HepG2 (cell line): Measurements from ENCODE around the gene CRAT. TPM values are rescaled to one million over a fixed set of nuclear protein-coding genes. Genes with fewer than 3 reads are reported as not detected.

Experiments used
- ATAC-seq: fragments of 200-7000 bp; cut with Tn5 transposase; 3 replicates; pipeline ENCODE4 v1.9.1; 2020; ENCODE audit warnings: mild to moderate bottlenecking, moderate library complexity
- BruUV-seq: library from RNA; stranded (reverse); fragments of 400-500 nt; replicated peaks from 2 replicates; lab custom pipeline; 2021; lab: Mats Ljungman, UMichigan
- CTCF ChIA-PET: fragments of 300-600 bp; formaldehyde crosslinking; extraction: SDS; loops from one replicate; lab custom pipeline; 2021; ENCODE audit warnings: low total read pairs, inconsistent platforms, low intra/inter-chr PET ratio; lab: Yijun Ruan, JAX
- POLR2A ChIA-PET: fragments of 350-600 bp; sonication (Branson Sonifier 250); formaldehyde crosslinking; loops from one replicate; lab custom pipeline; 2020; ENCODE audit warnings: antibody characterized with exemption, inconsistent platforms; lab: Yijun Ruan, JAX
- DNase-seq: peaks from one replicate; pipeline ENCODE4 v3.0.0-alpha.2; 2015; ENCODE audit warnings: low spot score
- FAIRE-seq: peaks from 3 replicates; lab custom pipeline; 2011; peaks lifted over from hg19 to GRCh38; lab: Jason Lieb, UNC
- H2AFZ ChIP-seq: one replicate; pipeline ENCODE4 v1.6.1; 2011; ENCODE audit warnings: low read length, inconsistent platforms
- H3K27ac ChIP-seq: fragments of 300-600 bp; 3 replicates; pipeline ENCODE4 v1.8.0; 2011; ENCODE audit warnings: mixed run types, mild to moderate bottlenecking, mixed read lengths, low read length, inconsistent platforms; ENCODE audit not compliant: insufficient read depth; ENCODE audit errors: extremely low read length
- H3K27me3 ChIP-seq, 2 experiments: fragments of 200-600 bp in 1 of 2; 2 replicates in 1 of 2; 3 replicates in 1 of 2; pipeline versions ENCODE4 v1.6.0 to v1.8.0; 2011; ENCODE audit warnings: low read length in 2 of 2, mild to moderate bottlenecking in 2 of 2, moderate library complexity in 2 of 2, inconsistent platforms in 1 of 2; ENCODE audit not compliant: insufficient read depth in 2 of 2, control insufficient read depth in 1 of 2
- H3K36me3 ChIP-seq, 2 experiments: fragments of 200-600 bp in 1 of 2; replicated peaks in 1 of 2; 2 replicates in 1 of 2; 3 replicates in 1 of 2; pipeline versions ENCODE4 v1.5.1 to v1.8.0; 2011; ENCODE audit warnings: low read length in 2 of 2, inconsistent platforms in 1 of 2; ENCODE audit not compliant: insufficient read depth in 2 of 2, control insufficient read depth in 1 of 2
- H3K4me1 ChIP-seq: 2 replicates; pipeline ENCODE4 v1.5.1; 2012; ENCODE audit warnings: low read length, inconsistent platforms; ENCODE audit not compliant: insufficient read depth
- H3K4me2 ChIP-seq: 2 replicates; pipeline ENCODE4 v1.6.0; 2011; ENCODE audit warnings: low read depth, low read length, inconsistent platforms
- H3K4me3 ChIP-seq, 3 experiments: fragments of 200-600 bp in 1 of 3; sonication (generic), shearing (Covaris generic) in 1 of 3; replicated peaks in 1 of 3; 2 replicates each; pipeline ENCODE4 v1.5.1; 2011 to 2016; ENCODE audit warnings: low read length in 3 of 3, inconsistent platforms in 2 of 3, low read depth in 2 of 3, mild to moderate bottlenecking in 2 of 3, control low read depth in 1 of 3, mixed read lengths in 1 of 3; ENCODE audit not compliant: insufficient read depth in 1 of 3
- H3K79me2 ChIP-seq: one replicate; pipeline ENCODE4 v1.6.1; 2011; ENCODE audit warnings: low read length, inconsistent platforms; ENCODE audit not compliant: insufficient read depth
- H3K9ac ChIP-seq: 2 replicates; pipeline ENCODE4 v1.6.0; 2011; ENCODE audit warnings: mild to moderate bottlenecking, low read depth, low read length, inconsistent platforms; ENCODE audit not compliant: insufficient read depth
- H3K9me3 ChIP-seq: 2 replicates; pipeline ENCODE4 v1.5.1; 2012; ENCODE audit warnings: mild to moderate bottlenecking, low read length
- H4K20me1 ChIP-seq: 2 replicates; pipeline ENCODE4 v1.6.0; 2011; ENCODE audit warnings: inconsistent platforms, mild to moderate bottlenecking, low read length, moderate library complexity; ENCODE audit not compliant: insufficient read depth
- AGO2 ChIP-seq: fragments of 200-400 bp; formaldehyde crosslinking; optimal IDR thresholded peaks from 2 replicates; pipeline ENCODE3; 2017; ENCODE audit warnings: mild to moderate bottlenecking, low read depth, low read length, moderate library complexity
- GABPB1 ChIP-seq: IDR thresholded peaks from 2 replicates; pipeline ENCODE4 v1.6.1; 2016; ENCODE audit warnings: mild to moderate bottlenecking, missing genetic modification reagents, moderate library complexity, missing compliant biosample characterization
- HMG20A ChIP-seq: IDR thresholded peaks from 2 replicates; pipeline ENCODE4 v1.6.1; 2016; ENCODE audit warnings: borderline replicate concordance
- JUND ChIP-seq: sonication (generic); formaldehyde crosslinking; IDR thresholded peaks from 2 replicates; pipeline ENCODE4 v1.8.0; 2022; ENCODE audit warnings: mild to moderate bottlenecking, missing genetic modification reagents
- MTF1 ChIP-seq: sonication (generic); formaldehyde crosslinking; IDR thresholded peaks from 2 replicates; pipeline ENCODE4 v1.5.0; 2020; ENCODE audit warnings: missing genetic modification reagents
- PHB2 ChIP-seq: fragments of 450-650 bp; IDR thresholded peaks from 2 replicates; pipeline ENCODE4 v1.6.1; 2018; ENCODE audit not compliant: partially characterized antibody
- STAG1 ChIP-seq: sonication (generic); formaldehyde crosslinking; IDR thresholded peaks from 2 replicates; pipeline ENCODE4 v1.4.0; 2020; ENCODE audit warnings: missing genetic modification reagents
- ZBTB21 ChIP-seq: sonication (generic); formaldehyde crosslinking; IDR thresholded peaks from 2 replicates; pipeline ENCODE4 v1.4.0; 2020; ENCODE audit warnings: missing genetic modification reagents
- ZNF605 ChIP-seq: sonication (generic); formaldehyde crosslinking; IDR thresholded peaks from 2 replicates; pipeline ENCODE4 v1.8.0; 2022; ENCODE audit warnings: mild to moderate bottlenecking, missing genetic modification reagents
- WGBS: methylation state at CpG from one replicate; pipeline ENCODE4 v1.1.6; 2017; ENCODE audit warnings: low lambda C conversion rate; 5-methylcytosine and 5-hydroxymethylcytosine counted together
- in situ Hi-C: cut with HindIII; loops from 2 replicates; pipeline ENCODE4 v1.10.0; 2017; ENCODE audit warnings: low pct_unique_long_range_greater_than_20kb; ENCODE audit not compliant: extremely low pct_ligation_motif_present
- intact Hi-C: fragments of 100-400 bp; cut with micrococcal nuclease; formaldehyde crosslinking; loops from one replicate; pipeline ENCODE4 v1.10.0; 2022; ENCODE audit not compliant: unreplicated experiment
- polyA plus RNA-seq, 8 experiments: library from polyadenylated mRNA; depleted of rRNA in 3 of 8; stranded (reverse) in 7 of 8; unstranded in 1 of 8; fragments of >200 nt; fragmentation: Illumina TruSeq in 4 of 8; extraction: Trizol in 4 of 8; gene quantifications; 2 replicates each; pipeline versions ENCODE4 v1.2.1 to v1.2.3, GENCODE V29; 2011 to 2016; ENCODE audit warnings: low read depth in 4 of 8, missing spikeins in 1 of 8, mixed read lengths in 1 of 8; ENCODE audit not compliant: insufficient read depth in 1 of 8
- total RNA-seq, 5 experiments: library from RNA; depleted of rRNA; stranded (reverse); fragments of >200 nt; fragmentation: Illumina TruSeq; extraction: Trizol; gene quantifications; 2 replicates each; pipeline ENCODE4 v1.2.3, GENCODE V29; 2016; ENCODE audit warnings: low read depth in 1 of 5
- TF ChIP-seq, protein P1 (sequence below): sonication (generic); formaldehyde crosslinking; IDR thresholded peaks from 2 replicates; pipeline ENCODE4 v1.5.0; 2020; ENCODE audit warnings: missing genetic modification reagents, mild to moderate bottlenecking, borderline replicate concordance
- TF ChIP-seq, protein P2 (sequence below), 2 experiments: sonication (generic) in 1 of 2; formaldehyde crosslinking in 1 of 2; IDR thresholded peaks; 2 replicates each; pipeline versions ENCODE4 v1.4.0 to v1.6.1; 2018 to 2020; ENCODE audit warnings: missing genetic modification reagents in 2 of 2, borderline replicate concordance in 1 of 2, low read depth in 1 of 2, mild to moderate bottlenecking in 1 of 2, missing biosample characterization in 1 of 2
- TF ChIP-seq, protein P3 (sequence below): IDR thresholded peaks from 2 replicates; pipeline ENCODE4 v1.6.1; 2016; ENCODE audit warnings: missing genetic modification reagents, missing compliant biosample characterization

Gene CRAT
- total and polyA plus RNA-seq, 2 of the 13 experiments (the other 11 are each of a cell fraction or from before 2014, with no cell fraction given): 26.1 to 26.6 TPM

DNA sequence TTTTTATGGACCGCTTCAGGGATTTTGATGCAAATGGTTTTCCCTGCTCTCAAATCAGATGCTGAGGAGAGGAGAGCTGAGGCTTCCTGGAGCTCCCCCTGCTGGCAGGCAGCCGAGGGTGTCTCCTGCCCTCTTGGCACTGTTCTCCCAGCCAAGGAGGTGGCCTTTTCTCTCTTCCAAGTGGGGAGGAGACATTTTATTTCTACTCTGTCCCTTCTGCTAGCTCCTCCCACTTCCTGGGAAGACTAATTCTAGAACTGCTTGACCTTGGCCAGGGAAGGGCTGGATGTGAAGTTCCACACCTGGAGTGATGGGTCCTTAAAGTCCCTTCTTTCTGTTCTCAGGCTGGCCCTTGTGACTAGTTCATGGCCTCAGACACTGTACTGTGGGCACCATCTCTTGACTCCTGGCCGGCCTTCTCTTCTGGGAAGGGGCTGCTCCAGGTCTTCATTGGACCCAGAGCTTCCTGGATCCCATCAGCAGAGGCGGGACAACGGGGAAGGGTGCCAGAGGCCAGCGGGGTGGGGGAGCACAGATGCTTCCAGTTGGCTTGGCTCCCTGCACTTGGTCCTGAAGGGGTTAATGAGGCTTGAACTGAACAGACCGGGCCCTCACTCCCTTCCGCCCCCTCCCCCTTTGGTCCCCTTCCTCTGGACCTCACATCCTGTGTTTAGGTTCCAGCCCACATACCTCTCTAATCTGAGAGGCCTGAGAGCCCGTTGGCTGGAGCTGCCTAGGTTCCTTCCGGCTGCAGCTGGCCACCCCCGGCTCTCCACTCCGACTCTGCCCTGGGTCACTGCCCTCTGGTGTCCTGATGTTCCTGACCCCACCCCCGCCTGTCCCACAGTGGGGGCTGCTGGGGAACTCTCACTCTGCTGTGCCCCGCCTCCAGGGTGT, 32.7 kb upstream of the CRAT start:
- no TSS peak for BruUV-seq
- in situ Hi-C loops: loop anchor here (5.0 kb wide), 2 partner anchors 34 to 479 kb away; partner anchors contain the start of genes C9orf50 and IER5L
- TF ChIP-seq HMG20A (CRISPR knock-in tag) (no peak), ZBTB21 (CRISPR knock-in tag) (no peak), JUND (no peak), MTF1 (CRISPR knock-in tag) (no peak), GABPB1 (CRISPR knock-in tag) (no peak), AGO2 (peak; percentile 15), ZNF605 (CRISPR knock-in tag) (no peak), STAG1 (peak; percentile 42), PHB2 (no peak)
- TF ChIP-seq, protein P1, sequence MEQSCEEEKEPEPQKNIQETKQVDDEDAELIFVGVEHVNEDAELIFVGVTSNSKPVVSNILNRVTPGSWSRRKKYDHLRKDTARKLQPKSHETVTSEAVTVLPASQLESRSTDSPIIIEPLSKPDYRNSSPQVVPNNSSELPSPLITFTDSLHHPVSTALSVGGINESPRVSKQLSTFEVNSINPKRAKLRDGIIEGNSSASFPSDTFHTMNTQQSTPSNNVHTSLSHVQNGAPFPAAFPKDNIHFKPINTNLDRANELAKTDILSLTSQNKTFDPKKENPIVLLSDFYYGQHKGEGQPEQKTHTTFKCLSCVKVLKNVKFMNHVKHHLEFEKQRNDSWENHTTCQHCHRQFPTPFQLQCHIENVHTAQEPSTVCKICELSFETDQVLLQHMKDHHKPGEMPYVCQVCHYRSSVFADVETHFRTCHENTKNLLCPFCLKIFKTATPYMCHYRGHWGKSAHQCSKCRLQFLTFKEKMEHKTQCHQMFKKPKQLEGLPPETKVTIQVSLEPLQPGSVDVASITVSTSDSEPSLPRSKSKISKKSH (CRISPR knock-in tag): no peak
- TF ChIP-seq, protein P2, sequence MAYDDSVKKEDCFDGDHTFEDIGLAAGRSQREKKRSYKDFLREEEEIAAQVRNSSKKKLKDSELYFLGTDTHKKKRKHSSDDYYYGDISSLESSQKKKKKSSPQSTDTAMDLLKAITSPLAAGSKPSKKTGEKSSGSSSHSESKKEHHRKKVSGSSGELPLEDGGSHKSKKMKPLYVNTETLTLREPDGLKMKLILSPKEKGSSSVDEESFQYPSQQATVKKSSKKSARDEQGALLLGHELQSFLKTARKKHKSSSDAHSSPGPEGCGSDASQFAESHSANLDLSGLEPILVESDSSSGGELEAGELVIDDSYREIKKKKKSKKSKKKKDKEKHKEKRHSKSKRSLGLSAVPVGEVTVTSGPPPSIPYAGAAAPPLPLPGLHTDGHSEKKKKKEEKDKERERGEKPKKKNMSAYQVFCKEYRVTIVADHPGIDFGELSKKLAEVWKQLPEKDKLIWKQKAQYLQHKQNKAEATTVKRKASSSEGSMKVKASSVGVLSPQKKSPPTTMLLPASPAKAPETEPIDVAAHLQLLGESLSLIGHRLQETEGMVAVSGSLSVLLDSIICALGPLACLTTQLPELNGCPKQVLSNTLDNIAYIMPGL (CRISPR knock-in tag; IDR thresholded peaks at IDR 0.05; ENCODE audit: borderline replicate concordance in 1 of 2, low read depth in 1 of 2): peak in 1 of 2 experiments; percentile 1; a peak in 1 of 4 replicates
- TF ChIP-seq, protein P3, sequence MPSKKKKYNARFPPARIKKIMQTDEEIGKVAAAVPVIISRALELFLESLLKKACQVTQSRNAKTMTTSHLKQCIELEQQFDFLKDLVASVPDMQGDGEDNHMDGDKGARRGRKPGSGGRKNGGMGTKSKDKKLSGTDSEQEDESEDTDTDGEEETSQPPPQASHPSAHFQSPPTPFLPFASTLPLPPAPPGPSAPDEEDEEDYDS (CRISPR knock-in tag): no peak

More for the DNA sequence above, 32.7 kb upstream of the CRAT start:
- no peak overlapping the region for H3K4me3 ChIP-seq
- 64% methylated on average over 5 of the region's 14 CpGs for WGBS
- no peaks in the 10 kb centered on the region for H3K9me3 ChIP-seq
- POLR2A ChIA-PET: interaction anchor here (0.8 to 1.8 kb wide), 5 partner anchors 24 to 478 kb away, joined by 3 to 6 read pairs (median 4); partner anchors contain the start of genes C9orf50 and IER5L
- no peak overlapping the region for H3K9ac ChIP-seq
- 0 out of 2 replicates have a peak overlapping the region, but pooled peaks have one; percentile 1 for H3K4me2 ChIP-seq
- no peaks in the 10 kb centered on the region for H3K27me3 ChIP-seq
- intact Hi-C loops: loop anchor here (5.0 kb wide), 1 partner anchor 34 kb away; the partner anchor contains the start of gene IER5L
- DNase-seq (peak; percentile 53), ATAC-seq (peak; percentile 28), FAIRE-seq (peak; percentile 76)
- peaks cover 64% of the 10 kb centered on the region for H3K4me1 ChIP-seq
- no peaks in the 10 kb centered on the region for H4K20me1 ChIP-seq
- H3K36me3 ChIP-seq: peaks cover 7 to 35% of the 10 kb centered on the region in 2 experiments
- H3K79me2 ChIP-seq: peaks cover 6% of the 10 kb centered on the region
- no peak overlapping the region for H2AFZ ChIP-seq
- CTCF ChIA-PET: interaction anchor here (1.6 kb wide), 1 partner anchor 39 kb away, joined by 3 read pairs; no protein-coding TSS in a partner anchor
- no peak overlapping the region for H3K27ac ChIP-seq
